NB4 (cell line): Measurements from ENCODE around the gene GALNTL6.

Source experiments
- CTCF ChIP-seq: IDR thresholded peaks from one replicate; pipeline ENCODE4 v1.5.1; 2012; ENCODE audit warnings: low read depth, low read length
- MYC ChIP-seq: IDR thresholded peaks from 2 replicates; pipeline ENCODE4 v1.6.1; 2011; ENCODE audit warnings: low read depth, low read length
- POLR2A ChIP-seq: IDR thresholded peaks from 2 replicates; pipeline ENCODE4 v1.6.1; 2011; ENCODE audit warnings: mild to moderate bottlenecking; ENCODE audit not compliant: insufficient read length; ENCODE audit errors: extremely low read depth
- TF ChIP-seq, protein P1 (sequence below): IDR thresholded peaks from 2 replicates; pipeline ENCODE4 v1.6.1; 2011; ENCODE audit warnings: low read depth, low read length

- TF ChIP-seq, protein P1, sequence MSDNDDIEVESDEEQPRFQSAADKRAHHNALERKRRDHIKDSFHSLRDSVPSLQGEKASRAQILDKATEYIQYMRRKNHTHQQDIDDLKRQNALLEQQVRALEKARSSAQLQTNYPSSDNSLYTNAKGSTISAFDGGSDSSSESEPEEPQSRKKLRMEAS: no peak
- TF ChIP-seq POLR2A (no peak), CTCF (no peak), MYC (no peak)
Observed at GRCh38 chr4:172947594-172947993, 1134.4 kb downstream of the GALNTL6 start.
